ENCODE data around the gene ACBD4. TPM values are rescaled to one million over a fixed set of nuclear protein-coding genes. Genes with fewer than 3 reads are reported as not detected.

The ACBD4 gene
- total and polyA plus RNA-seq, 2 of the 13 experiments (the other 11 are each of a cell fraction or from before 2014, with no cell fraction given), result 16.1 to 26.9 TPM

- TF ChIP-seq MED13 (CRISPR knock-in tag; IDR thresholded peaks at IDR 0.05) (0 out of 2 replicates have a peak, but pooled peaks have one; percentile 59), GRHL1 (CRISPR knock-in tag; conservative IDR thresholded peaks at IDR 0.05) (no peak), JUNB (CRISPR knock-in tag; IDR thresholded peaks at IDR 0.05; ENCODE audit: borderline replicate concordance) (no peak), ZNF776 (CRISPR knock-in tag; IDR thresholded peaks at IDR 0.05) (no peak), KLF12 (CRISPR knock-in tag; IDR thresholded peaks at IDR 0.05; ENCODE audit: borderline replicate concordance) (no peak), ZMYM4 (CRISPR knock-in tag; IDR thresholded peaks at IDR 0.05) (no peak), ADNP (CRISPR knock-in tag; IDR thresholded peaks at IDR 0.05) (no peak), ZFYVE20 (CRISPR knock-in tag; IDR thresholded peaks at IDR 0.05; ENCODE audit: borderline replicate concordance, low read depth) (no peak), ZNF382 (CRISPR knock-in tag; IDR thresholded peaks at IDR 0.05; ENCODE audit: borderline replicate concordance) (no peak), PRMT3 (CRISPR knock-in tag; IDR thresholded peaks at IDR 0.05; ENCODE audit: borderline replicate concordance, low read depth) (peak; percentile 2; the same call in 1 of the 2 replicates), ZNF558 (CRISPR knock-in tag; IDR thresholded peaks at IDR 0.05; ENCODE audit: borderline replicate concordance) (no peak), DBP (CRISPR knock-in tag; IDR thresholded peaks at IDR 0.05; ENCODE audit: not compliant biosample characterization) (peak; percentile 80), ZNF138 (CRISPR knock-in tag; IDR thresholded peaks at IDR 0.05; ENCODE audit: low read depth) (no peak), JUND (CRISPR knock-in tag; IDR thresholded peaks at IDR 0.05) (no peak), SMAD9 (CRISPR knock-in tag; IDR thresholded peaks at IDR 0.05) (no peak), MIER3 (CRISPR knock-in tag; IDR thresholded peaks at IDR 0.05; ENCODE audit: borderline replicate concordance) (no peak; the same call in 1 of the 2 replicates)
- TF ChIP-seq, protein P1, sequence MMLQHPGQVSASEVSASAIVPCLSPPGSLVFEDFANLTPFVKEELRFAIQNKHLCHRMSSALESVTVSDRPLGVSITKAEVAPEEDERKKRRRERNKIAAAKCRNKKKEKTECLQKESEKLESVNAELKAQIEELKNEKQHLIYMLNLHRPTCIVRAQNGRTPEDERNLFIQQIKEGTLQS (CRISPR knock-in tag; IDR thresholded peaks at IDR 0.05), result peak; percentile 52; the same call in 1 of the 2 replicates
- TF ChIP-seq, protein P2, sequence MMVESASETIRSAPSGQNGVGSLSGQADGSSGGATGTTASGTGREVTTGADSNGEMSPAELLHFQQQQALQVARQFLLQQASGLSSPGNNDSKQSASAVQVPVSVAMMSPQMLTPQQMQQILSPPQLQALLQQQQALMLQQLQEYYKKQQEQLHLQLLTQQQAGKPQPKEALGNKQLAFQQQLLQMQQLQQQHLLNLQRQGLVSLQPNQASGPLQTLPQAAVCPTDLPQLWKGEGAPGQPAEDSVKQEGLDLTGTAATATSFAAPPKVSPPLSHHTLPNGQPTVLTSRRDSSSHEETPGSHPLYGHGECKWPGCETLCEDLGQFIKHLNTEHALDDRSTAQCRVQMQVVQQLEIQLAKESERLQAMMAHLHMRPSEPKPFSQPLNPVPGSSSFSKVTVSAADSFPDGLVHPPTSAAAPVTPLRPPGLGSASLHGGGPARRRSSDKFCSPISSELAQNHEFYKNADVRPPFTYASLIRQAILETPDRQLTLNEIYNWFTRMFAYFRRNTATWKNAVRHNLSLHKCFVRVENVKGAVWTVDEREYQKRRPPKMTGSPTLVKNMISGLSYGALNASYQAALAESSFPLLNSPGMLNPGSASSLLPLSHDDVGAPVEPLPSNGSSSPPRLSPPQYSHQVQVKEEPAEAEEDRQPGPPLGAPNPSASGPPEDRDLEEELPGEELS (CRISPR knock-in tag; IDR thresholded peaks at IDR 0.05), result peak; percentile 28; the same call in 1 of the 2 replicates
- TF ChIP-seq, protein P3, sequence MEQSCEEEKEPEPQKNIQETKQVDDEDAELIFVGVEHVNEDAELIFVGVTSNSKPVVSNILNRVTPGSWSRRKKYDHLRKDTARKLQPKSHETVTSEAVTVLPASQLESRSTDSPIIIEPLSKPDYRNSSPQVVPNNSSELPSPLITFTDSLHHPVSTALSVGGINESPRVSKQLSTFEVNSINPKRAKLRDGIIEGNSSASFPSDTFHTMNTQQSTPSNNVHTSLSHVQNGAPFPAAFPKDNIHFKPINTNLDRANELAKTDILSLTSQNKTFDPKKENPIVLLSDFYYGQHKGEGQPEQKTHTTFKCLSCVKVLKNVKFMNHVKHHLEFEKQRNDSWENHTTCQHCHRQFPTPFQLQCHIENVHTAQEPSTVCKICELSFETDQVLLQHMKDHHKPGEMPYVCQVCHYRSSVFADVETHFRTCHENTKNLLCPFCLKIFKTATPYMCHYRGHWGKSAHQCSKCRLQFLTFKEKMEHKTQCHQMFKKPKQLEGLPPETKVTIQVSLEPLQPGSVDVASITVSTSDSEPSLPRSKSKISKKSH (CRISPR knock-in tag; IDR thresholded peaks at IDR 0.05; ENCODE audit: borderline replicate concordance), result no peak
Observed at GRCh38 chr17:45149037-45149668, 13.7 kb downstream of the ACBD4 start (continued).
